HG03064 (cell line): ENCODE measurements around the gene FAM110D.
A peak's percentile ranks its signal among the peaks of the same experiment; 100 is the strongest.

Experiments used
- ATAC-seq: cut with Tn5 transposase; IDR thresholded peaks from one replicate; pipeline ENCODE4 v1.9.1; 2021; ENCODE audit warnings: low read depth; ENCODE audit not compliant: unreplicated experiment

FAM110D gene

GRCh38 chr1:26161415-26162219, 2.7 kb downstream of the FAM110D start:
- no peak for ATAC-seq

- ATAC-seq: no peak
Measured at GRCh38 chr1:26162220-26162709, 3.4 kb downstream of the FAM110D start.

GRCh38 chr1:26163684-26164035, 4.8 kb downstream of the FAM110D start:
- ATAC-seq: no peak

GRCh38 chr1:26164036-26164860, 5.4 kb downstream of the FAM110D start:
- ATAC-seq: no peak

- ATAC-seq: no peak
Measured at GRCh38 chr1:26164861-26165842, 6.3 kb downstream of the FAM110D start.

GRCh38 chr1:26166719-26167281, 7.9 kb downstream of the FAM110D start:
- ATAC-seq: no peak

- no peak for ATAC-seq
Measured at GRCh38 chr1:26168410-26169197, 9.7 kb downstream of the FAM110D start, which contains the start of gene C1orf232. C1orf232 (minus strand) TSS chr1:26168963; CDS start chr1:26168499, 464 bp downstream.

- ATAC-seq: no peak
Measured at GRCh38 chr1:26169198-26169554, 10.3 kb downstream of the FAM110D start.

- ATAC-seq: peak; percentile 68
Measured at GRCh38 chr1:26169669-26170471, 11.0 kb downstream of the FAM110D start, which contains the start of gene ZNF593. ZNF593 (plus strand) TSS chr1:26169908; CDS start chr1:26169984, 76 bp downstream.

GRCh38 chr1:26170472-26170821, 11.6 kb downstream of the FAM110D start:
- ATAC-seq: no peak

- ATAC-seq: no peak
Measured at GRCh38 chr1:26171084-26172072, 12.5 kb downstream of the FAM110D start, which contains the start of gene ZNF593OS. ZNF593OS (minus strand) TSS chr1:26171832; CDS start chr1:26171661, 171 bp downstream.

GRCh38 chr1:26175346-26175745, 16.5 kb downstream of the FAM110D start:
- ATAC-seq: no peak

GRCh38 chr1:26177182-26177684, 18.4 kb downstream of the FAM110D start, which contains the start of gene CNKSR1:
CNKSR1 (plus strand) TSS chr1:26177491; CDS start chr1:26177548, 57 bp downstream.
- no peak for ATAC-seq

- no peak for ATAC-seq
Measured at GRCh38 chr1:26180010-26180506, 21.2 kb downstream of the FAM110D start.

GRCh38 chr1:26181586-26182382, 22.9 kb downstream of the FAM110D start:
- no peak for ATAC-seq

GRCh38 chr1:26182383-26182696, 23.5 kb downstream of the FAM110D start:
- no peak for ATAC-seq
